GM18907 (cell line): ENCODE data around the gene GPT2.
A peak's percentile ranks its signal among the peaks of the same experiment; 100 is the strongest.
"Not testable (repeated sequence)": the region's sequence is repeated elsewhere in the genome, so short reads cannot be mapped to it uniquely, and the experiment has no call there.

Source experiments
- ATAC-seq: cut with Tn5 transposase; IDR thresholded peaks from one replicate; pipeline ENCODE4 v1.9.1; 2021; ENCODE audit warnings: mild to moderate bottlenecking, moderate library complexity; ENCODE audit not compliant: unreplicated experiment

GPT2 gene

GRCh38 chr16:46918905-46919792, 35.0 kb downstream of the GPT2 start:
- peak; percentile 93 for ATAC-seq

DNA sequence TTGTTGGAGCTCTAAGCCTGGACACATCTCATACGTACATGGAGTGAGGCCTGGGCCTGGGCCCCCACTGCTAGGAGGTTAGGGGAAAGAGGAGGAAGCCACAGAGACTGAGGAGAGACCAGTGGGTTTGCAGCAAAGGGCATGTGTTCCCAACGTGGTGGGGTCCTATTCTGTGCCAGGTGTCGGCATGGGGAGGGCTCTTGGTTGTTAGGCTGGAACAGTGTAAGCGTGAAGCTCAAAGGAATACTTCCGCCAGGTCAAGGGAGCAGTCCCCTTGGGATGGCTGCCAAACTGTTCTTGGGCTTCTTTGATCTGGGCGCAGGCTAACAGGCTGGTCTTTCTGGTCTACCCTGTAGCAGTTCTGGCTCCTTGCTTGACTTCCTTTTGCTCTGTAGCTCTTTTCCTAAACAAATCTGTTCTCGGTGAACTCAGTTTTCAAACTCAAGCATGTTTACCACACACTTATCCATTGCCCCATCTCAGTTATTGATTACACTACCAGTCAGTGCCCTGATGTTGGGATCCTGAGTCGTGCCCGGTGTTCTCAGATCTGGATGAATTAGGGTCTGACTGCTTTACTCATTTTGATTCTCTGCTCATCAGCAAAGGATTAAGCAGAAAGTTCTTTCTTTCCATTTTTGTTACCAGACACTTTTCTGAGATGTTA, 36.4 kb downstream of the GPT2 start:
- no peak for ATAC-seq

DNA sequence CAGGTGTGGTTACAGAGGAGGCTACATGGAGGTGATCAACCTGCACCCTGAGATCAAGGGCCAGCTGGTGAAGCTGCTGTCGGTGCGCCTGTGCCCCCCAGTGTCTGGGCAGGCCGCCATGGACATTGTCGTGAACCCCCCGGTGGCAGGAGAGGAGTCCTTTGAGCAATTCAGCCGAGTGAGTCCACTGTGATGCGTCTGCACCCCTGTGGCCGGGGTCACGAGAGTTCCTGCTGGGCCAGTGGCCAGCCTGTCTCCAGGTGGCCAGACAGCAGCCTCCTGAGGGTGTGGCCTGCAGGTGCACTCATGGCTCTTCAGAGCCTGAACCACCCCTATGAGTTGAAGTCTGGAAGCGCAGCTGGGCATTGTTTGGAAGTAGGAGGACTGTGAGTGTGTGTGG, 38.1 kb downstream of the GPT2 start:
- ATAC-seq, result no peak

DNA sequence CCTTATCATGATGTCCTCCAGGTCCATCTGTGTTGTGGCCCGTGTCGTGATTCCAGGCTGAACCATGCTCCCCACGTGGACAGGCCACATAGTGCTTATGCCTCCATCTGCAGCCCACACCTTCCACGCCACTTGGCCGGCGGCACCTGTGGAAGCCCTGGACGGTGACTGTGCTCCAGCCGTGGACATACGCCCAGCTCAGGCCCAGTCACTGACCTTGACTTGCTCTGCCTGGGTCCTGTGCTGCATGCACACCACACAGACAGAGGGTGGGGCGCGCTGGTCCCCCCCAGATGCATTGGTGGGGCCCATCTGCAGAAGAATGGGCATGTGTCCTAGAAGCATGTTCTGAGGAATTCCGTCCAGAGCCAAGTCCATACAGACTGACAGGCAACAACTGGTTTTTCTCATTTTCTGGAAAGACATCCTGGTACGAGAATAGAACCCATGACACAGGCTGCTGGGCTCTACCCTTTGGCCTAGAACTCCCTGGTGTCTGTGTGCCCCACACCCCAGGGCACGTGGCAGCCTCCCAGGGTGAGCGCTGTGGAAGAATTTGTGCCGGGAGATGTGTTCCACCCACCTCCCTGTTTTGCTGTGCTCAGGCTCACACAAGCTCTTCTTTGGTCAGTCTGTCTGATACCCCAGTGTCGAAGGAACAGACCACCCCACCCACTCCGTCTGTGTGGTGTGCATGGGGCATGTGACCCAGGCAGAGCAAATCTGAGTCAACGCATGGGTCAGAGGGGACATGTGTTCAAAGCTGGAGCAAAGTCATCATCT, 39.5 kb downstream of the GPT2 start:
- ATAC-seq, result no peak

GRCh38 chr16:46924402-46924801, 40.2 kb downstream of the GPT2 start:
- no peak for ATAC-seq

DNA sequence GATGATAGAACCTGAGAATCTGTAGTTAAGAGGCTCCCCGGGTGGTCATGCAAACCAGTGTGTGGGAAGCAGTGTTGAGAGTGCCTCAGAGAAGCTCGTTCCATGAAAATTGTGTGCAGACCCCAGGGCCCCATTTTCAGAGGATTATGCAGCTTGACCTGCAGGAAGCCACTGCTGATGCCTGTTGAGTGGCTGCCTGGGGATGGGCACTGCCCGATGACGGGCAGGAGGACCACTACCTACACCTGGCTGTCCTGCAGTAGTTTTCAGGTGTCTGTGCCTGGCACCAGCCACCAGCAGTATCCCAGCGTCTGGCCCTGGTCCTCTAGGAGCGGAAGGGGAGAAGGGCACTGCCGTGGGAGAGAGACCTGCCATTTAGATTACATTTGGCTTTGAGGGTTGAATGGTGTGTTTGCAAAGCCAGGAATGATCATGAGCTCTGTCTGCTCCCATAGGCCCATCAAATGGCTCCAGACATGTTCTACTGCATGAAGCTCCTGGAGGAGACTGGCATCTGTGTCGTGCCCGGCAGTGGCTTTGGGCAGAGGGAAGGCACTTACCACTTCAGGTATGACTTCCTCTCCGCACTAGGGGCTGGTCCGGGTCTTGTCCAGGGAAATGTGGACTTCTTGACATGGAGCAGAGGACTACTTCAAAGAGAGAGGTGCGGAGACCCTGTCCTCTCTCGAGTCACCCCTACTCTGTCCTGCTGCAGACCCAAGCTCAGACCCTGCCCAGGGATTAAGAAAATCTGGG, 42.5 kb downstream of the GPT2 start:
- no peak for ATAC-seq

DNA sequence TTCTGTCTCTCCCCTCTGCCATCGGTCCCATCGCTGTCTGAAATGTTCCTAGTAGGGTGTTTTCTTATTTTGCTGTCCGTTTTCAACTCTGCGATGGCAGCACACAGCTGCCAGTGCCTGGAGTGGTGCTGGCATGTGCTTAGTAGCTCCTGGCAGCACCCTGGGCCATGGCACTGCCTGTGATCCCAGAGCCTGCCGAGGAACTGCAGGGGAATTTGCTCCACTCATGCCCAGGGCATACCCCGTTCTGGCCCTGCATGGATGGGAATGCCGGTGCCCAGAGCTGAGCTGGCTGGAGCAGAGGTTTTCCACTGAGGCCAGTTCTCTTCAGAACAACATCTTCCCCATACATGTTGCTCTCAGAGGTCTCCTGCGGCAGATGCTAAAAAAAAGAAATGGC, 43.1 kb downstream of the GPT2 start:
- ATAC-seq, result no peak

GRCh38 chr16:46928811-46929210, 44.6 kb downstream of the GPT2 start:
- ATAC-seq, result no peak

DNA sequence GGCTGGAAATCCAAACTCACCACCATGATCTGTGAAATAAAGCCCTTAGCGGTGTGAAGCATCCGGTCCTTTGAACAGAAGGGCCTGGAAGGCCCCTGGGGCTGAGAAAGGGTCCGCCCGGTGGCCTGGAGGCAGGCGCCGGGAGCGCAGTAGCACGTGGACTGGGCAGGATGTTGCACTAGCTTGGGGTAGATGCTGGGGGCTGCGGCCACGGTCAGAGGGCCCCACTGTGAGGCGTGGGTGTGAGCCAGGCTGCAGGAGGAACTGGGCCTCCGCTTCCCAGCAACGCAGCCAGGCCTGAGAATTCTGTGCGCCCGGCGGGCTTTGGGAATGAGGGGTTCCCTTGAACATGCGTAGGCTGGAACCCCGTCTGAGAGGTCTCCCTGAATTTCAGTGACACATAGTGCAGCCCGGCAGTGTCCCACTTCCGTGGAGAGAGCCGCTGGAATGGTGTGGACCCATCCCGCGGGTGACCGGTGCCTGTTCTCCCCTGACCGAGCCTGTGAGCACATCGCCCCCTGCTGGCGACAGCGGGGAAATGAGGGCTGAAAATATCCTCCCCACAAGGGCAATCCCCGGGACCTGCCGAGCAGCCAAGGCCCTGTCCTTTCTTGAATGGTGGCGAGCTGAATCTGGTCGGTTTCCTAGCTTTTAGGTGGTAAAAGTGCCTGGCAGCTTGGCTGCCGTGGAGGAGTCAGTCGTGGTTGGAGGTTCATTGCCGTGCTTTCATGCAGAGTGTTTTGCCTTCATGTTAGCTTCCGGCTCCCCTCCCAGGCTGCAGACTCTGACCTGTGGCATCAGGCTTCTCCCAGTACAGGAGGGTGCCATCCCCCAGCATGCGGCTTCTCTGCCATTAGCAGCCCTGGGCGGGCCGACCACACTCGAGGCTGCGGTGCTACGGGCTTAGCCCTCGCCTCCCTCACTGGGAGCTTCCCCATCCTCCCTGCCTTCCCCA, 45.5 kb downstream of the GPT2 start:
- peak; percentile 83 for ATAC-seq

- ATAC-seq, result no peak
Observed at GRCh38 chr16:46930861-46931260, 46.7 kb downstream of the GPT2 start.

DNA sequence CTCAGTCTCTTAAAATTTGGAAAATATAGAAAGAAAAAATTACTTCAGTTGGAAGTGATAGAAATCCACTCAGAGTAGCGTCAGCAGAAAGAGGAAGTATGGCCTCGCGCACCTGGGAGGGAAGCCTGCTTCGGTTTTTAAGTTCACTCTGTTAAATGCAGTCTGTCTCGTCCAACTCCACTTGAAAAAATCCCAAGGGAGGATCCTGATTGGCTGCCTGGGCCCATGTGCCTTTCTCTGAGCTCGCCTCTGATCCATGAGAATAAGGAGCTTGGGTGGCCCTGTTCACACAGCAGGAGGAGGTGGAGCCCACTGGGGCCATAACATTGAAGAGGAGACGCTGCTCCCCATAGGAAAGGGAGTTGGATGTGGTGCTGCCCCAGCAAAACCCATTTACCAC, 48.6 kb downstream of the GPT2 start:
- no peak for ATAC-seq

- no peak for ATAC-seq
Observed at GRCh38 chr16:46937536-46937935, 53.4 kb downstream of the GPT2 start.

DNA sequence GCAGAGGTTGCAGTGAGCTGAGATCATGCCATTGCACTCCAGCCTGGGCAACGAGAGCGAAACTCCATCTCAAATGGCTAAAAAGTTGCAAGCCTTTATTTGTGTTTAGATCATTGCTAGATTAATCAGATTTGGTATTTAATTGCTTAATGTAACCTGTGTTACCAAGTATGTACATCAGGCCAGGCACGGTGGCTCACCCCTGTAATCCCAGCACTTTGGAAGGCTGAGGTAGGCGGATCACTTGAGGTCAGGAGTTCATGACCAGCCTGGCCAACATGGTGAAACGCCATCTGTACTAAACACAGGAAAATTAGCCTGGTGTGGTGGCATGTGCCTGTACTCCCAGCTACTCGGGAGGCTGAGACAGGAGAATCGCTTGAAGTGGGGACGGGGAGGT, 60.6 kb downstream of the GPT2 start:
- not testable (repeated sequence) for ATAC-seq

- peak; percentile 68 for ATAC-seq
Observed at GRCh38 chr16:46947900-46948547, 63.9 kb downstream of the GPT2 start.

GRCh38 chr16:46948548-46949166, 64.5 kb downstream of the GPT2 start:
- ATAC-seq, result no peak

- peak; percentile 41 for ATAC-seq
Observed at GRCh38 chr16:46949241-46949892, 65.2 kb downstream of the GPT2 start.

DNA sequence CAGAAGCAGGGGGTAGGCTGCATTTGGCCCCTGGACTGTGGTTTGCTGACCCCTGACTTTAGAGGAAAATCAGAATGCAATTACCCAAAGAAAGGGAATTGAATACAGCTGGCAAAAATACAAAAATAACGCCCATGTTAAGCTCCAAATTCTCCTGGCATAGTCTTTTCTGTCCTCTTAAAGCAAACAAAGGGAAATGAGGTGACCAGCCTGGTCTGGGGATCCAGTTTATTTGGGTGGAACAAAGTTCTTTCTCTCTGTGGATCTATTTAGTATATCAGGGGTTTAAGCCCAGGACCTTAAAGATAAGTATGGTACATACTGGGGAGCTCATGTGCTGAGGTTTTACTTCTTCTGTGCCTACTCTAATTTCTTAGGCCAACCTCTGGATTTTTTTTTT, 65.8 kb downstream of the GPT2 start:
- no peak for ATAC-seq

DNA sequence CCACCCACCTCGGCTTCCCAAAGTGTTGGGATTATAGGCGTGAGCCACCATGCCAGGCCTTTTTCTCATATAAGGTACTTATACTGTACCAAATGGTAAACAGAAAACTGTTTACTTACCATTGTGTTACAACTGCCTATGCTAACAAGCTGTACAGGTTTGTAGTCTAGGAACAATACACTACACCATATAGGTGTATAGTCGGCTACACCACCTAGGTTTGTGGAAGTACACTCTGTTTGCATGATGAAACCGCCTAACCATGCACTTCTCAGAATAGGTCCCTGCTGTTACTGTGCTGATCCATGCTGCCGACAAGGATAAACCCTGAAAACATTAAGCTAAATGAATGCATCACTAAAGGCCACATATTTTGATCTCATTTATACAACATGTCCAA, 70.4 kb downstream of the GPT2 start:
- no peak for ATAC-seq
